ENCODE results near the gene RNF10.
"Not testable (repeated sequence)": the region's sequence is repeated elsewhere in the genome, so short reads cannot be mapped to it uniquely, and the experiment has no call there.

The RNF10 gene

DNA sequence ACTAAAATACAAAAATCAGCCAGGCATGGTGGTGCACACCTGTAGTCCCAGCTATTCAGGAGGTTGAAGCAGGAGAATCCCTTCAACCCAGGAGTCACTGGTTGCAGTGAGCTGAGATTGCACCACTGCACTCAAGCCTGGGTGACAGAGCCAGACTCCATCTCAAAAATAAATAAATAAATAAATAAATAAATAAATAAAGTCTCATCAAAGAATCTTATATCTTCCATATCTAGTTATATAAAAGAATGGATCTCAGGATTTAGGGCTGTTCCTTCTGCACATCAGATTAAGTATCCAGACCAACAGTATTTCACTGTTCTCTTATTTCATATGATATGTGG lies 3.8 kb upstream of the RNF10 start:
- H3K36me3 ChIP-seq (ENCODE audit: insufficient read depth, low read length); H3K27me3 ChIP-seq (ENCODE audit: control insufficient read depth, insufficient read depth, low read length); H3K9me3 ChIP-seq (replicated peaks; ENCODE audit: low read length); H3K4me3 ChIP-seq (ENCODE audit: low read length); H3K9ac ChIP-seq (ENCODE audit: low read depth, low read length): not testable (repeated sequence)
- Histone ChIP-seq H3K4me2 (ENCODE audit: low read length) (peak overlapping the region; percentile 88), H3K4me1 (ENCODE audit: control insufficient read depth, insufficient read depth, low read length) (peaks cover 27% of the 10 kb centered on the region)

GRCh38 chr12:120532701-120533238 lies 1.4 kb upstream of the RNF10 start:
- peaks cover 37% of the 10 kb centered on the region for H3K4me1 ChIP-seq (ENCODE audit: control insufficient read depth, insufficient read depth, low read length)

GRCh38 chr12:120534703-120535655 lies 823 bp downstream of the RNF10 start:
- no peaks in the 10 kb centered on the region for H3K27me3 ChIP-seq (ENCODE audit: control insufficient read depth, insufficient read depth, low read length)
- peak overlapping the region; percentile 96 for H3K9ac ChIP-seq (ENCODE audit: low read depth, low read length)
- H3K4me1 ChIP-seq (ENCODE audit: control insufficient read depth, insufficient read depth, low read length) = peaks cover 46% of the 10 kb centered on the region
- H3K4me3 ChIP-seq (ENCODE audit: low read length) = peak overlapping the region; percentile 90
- peaks cover 17% of the 10 kb centered on the region for H3K36me3 ChIP-seq (ENCODE audit: insufficient read depth, low read length)
- no peaks in the 10 kb centered on the region for H3K9me3 ChIP-seq (replicated peaks; ENCODE audit: low read length)
- H3K4me2 ChIP-seq (ENCODE audit: low read length) = peak overlapping the region; percentile 84

More at GRCh38 chr12:120532701-120533238, 1.4 kb upstream of the RNF10 start:
- no peak overlapping the region for H3K9ac ChIP-seq (ENCODE audit: low read depth, low read length)
- no peaks in the 10 kb centered on the region for H3K27me3 ChIP-seq (ENCODE audit: control insufficient read depth, insufficient read depth, low read length)
- H3K9me3 ChIP-seq (replicated peaks; ENCODE audit: low read length) = no peaks in the 10 kb centered on the region
- H3K4me3 ChIP-seq (ENCODE audit: low read length) = no peak overlapping the region
- H3K4me2 ChIP-seq (ENCODE audit: low read length) = no peak overlapping the region
- peaks cover 16% of the 10 kb centered on the region for H3K36me3 ChIP-seq (ENCODE audit: insufficient read depth, low read length)

DNA sequence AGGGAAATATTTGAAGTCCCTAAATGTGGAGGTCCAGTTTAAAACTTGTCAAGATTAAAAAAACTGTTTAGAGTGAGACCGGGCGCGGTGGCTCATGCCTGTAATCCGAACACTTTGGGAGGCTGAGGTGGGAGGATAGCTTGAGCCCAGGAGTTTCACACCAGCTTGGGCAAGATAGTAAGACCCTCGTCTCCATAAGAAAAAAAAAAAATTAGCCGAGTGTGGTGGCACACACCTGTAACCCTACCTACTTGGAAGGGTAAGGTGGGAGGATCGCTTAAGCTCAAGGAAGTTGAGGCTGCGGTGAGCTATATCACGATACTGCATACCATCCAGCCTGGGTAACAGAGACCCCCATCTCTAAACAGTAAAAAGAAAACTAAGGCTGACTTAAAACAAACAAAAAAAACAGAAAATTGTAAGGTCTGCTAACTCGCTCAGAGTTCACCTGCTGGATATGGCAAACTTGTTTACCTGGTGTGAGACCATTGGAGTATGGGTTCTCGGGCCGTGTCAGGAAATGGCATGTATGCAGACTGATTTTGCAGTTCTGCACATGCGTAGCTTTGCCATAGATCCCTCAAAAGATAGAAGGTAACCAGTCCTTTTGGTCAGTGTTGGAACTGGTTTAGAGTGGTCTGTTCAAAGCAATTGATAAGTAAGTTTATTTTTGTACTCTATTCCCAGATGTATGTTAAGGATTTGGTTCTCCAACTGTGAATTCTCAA lies 2.1 kb downstream of the RNF10 start:
- Histone ChIP-seq H3K27me3 (ENCODE audit: control insufficient read depth, insufficient read depth, low read length) (no peaks in the 10 kb centered on the region), H3K4me1 (ENCODE audit: control insufficient read depth, insufficient read depth, low read length) (peaks cover 43% of the 10 kb centered on the region), H3K4me2 (ENCODE audit: low read length) (peak overlapping the region; percentile 84), H3K9me3 (replicated peaks; ENCODE audit: low read length) (no peaks in the 10 kb centered on the region), H3K9ac (ENCODE audit: low read depth, low read length) (peak overlapping the region; percentile 96), H3K36me3 (ENCODE audit: insufficient read depth, low read length) (peaks cover 17% of the 10 kb centered on the region), H3K4me3 (ENCODE audit: low read length) (peak overlapping the region; percentile 90)

DNA sequence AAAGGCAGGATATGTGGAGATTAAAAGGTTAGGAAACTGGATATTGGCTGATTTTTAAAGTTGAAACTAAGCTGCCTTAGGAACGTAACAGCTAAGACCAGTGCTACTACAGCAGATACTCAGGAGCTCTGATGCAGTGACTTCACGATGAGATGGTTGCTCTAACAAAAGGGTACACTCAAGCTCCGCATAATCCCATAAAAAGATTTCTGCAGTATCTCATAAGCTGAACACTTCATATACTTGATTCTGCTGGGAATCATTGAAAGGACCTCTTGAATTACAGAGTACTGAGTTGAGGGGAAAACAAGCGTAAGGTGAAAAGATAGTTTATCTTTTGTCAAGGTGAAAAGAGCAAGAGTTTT lies 3.7 kb downstream of the RNF10 start:
- H3K4me1 ChIP-seq (ENCODE audit: control insufficient read depth, insufficient read depth, low read length) = peaks cover 43% of the 10 kb centered on the region
- H3K36me3 ChIP-seq (ENCODE audit: insufficient read depth, low read length) = peaks cover 17% of the 10 kb centered on the region
- no peaks in the 10 kb centered on the region for H3K9me3 ChIP-seq (replicated peaks; ENCODE audit: low read length)
- no peaks in the 10 kb centered on the region for H3K27me3 ChIP-seq (ENCODE audit: control insufficient read depth, insufficient read depth, low read length)
- peak overlapping the region; percentile 20 for H3K9ac ChIP-seq (ENCODE audit: low read depth, low read length)
- H3K4me2 ChIP-seq (ENCODE audit: low read length) = peak overlapping the region; percentile 72
- H3K4me3 ChIP-seq (ENCODE audit: low read length) = peak overlapping the region; percentile 23

- H3K4me3 ChIP-seq (ENCODE audit: low read length) = peak overlapping the region; percentile 23
- peak overlapping the region; percentile 22 for H3K9ac ChIP-seq (ENCODE audit: low read depth, low read length)
- H3K9me3 ChIP-seq (replicated peaks; ENCODE audit: low read length) = no peaks in the 10 kb centered on the region
- no peaks in the 10 kb centered on the region for H3K27me3 ChIP-seq (ENCODE audit: control insufficient read depth, insufficient read depth, low read length)
- H3K4me1 ChIP-seq (ENCODE audit: control insufficient read depth, insufficient read depth, low read length) = peaks cover 43% of the 10 kb centered on the region
- H3K4me2 ChIP-seq (ENCODE audit: low read length) = peak overlapping the region; percentile 72
- H3K36me3 ChIP-seq (ENCODE audit: insufficient read depth, low read length) = peaks cover 17% of the 10 kb centered on the region
Observed at GRCh38 chr12:120538281-120539156, 4.4 kb downstream of the RNF10 start.

GRCh38 chr12:120539303-120539702 lies 5.1 kb downstream of the RNF10 start:
- Histone ChIP-seq H3K27me3 (ENCODE audit: control insufficient read depth, insufficient read depth, low read length) (no peaks in the 10 kb centered on the region), H3K4me1 (ENCODE audit: control insufficient read depth, insufficient read depth, low read length) (peaks cover 45% of the 10 kb centered on the region), H3K9me3 (replicated peaks; ENCODE audit: low read length) (no peaks in the 10 kb centered on the region), H3K9ac (ENCODE audit: low read depth, low read length) (peak overlapping the region; percentile 22), H3K36me3 (ENCODE audit: insufficient read depth, low read length) (peaks cover 17% of the 10 kb centered on the region), H3K4me3 (ENCODE audit: low read length) (no peak overlapping the region), H3K4me2 (ENCODE audit: low read length) (peak overlapping the region; percentile 72)

- Histone ChIP-seq H3K36me3 (ENCODE audit: insufficient read depth, low read length) (peaks cover 17% of the 10 kb centered on the region), H3K9me3 (replicated peaks; ENCODE audit: low read length) (no peaks in the 10 kb centered on the region), H3K9ac (ENCODE audit: low read depth, low read length) (no peak overlapping the region), H3K4me2 (ENCODE audit: low read length) (no peak overlapping the region), H3K4me1 (ENCODE audit: control insufficient read depth, insufficient read depth, low read length) (peaks cover 53% of the 10 kb centered on the region), H3K27me3 (ENCODE audit: control insufficient read depth, insufficient read depth, low read length) (no peaks in the 10 kb centered on the region), H3K4me3 (ENCODE audit: low read length) (no peak overlapping the region)
Observed at GRCh38 chr12:120540445-120540844, 6.3 kb downstream of the RNF10 start.

- peaks cover 19% of the 10 kb centered on the region for H3K36me3 ChIP-seq (ENCODE audit: insufficient read depth, low read length)
- peaks cover 44% of the 10 kb centered on the region for H3K4me1 ChIP-seq (ENCODE audit: control insufficient read depth, insufficient read depth, low read length)
- H3K9me3 ChIP-seq (replicated peaks; ENCODE audit: low read length) = no peaks in the 10 kb centered on the region
- H3K27me3 ChIP-seq (ENCODE audit: control insufficient read depth, insufficient read depth, low read length) = no peaks in the 10 kb centered on the region
- no peak overlapping the region for H3K4me3 ChIP-seq (ENCODE audit: low read length)
- no peak overlapping the region for H3K4me2 ChIP-seq (ENCODE audit: low read length)
- no peak overlapping the region for H3K9ac ChIP-seq (ENCODE audit: low read depth, low read length)
Observed at GRCh38 chr12:120542166-120542565, 8.0 kb downstream of the RNF10 start.

DNA sequence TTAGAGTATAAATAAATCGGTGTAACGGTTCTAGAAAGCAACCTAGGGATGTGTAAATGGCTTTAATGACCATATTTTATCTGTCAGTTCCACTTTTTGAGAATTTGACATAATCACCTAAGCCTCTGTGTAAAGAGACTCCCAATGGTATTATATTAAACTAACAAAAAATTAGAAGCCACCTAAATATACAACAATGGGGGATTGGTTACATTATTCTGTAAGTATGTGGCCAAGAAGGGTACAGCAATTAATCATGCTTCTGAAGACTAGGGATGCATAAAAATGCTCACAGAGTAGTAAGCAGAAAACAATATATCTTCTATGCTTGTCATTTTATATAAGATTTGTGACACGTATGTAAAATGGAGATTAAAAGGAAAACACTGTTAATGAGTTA lies 10.5 kb downstream of the RNF10 start:
- no peak overlapping the region for H3K4me3 ChIP-seq (ENCODE audit: low read length)
- no peak overlapping the region for H3K4me2 ChIP-seq (ENCODE audit: low read length)
- H3K36me3 ChIP-seq (ENCODE audit: insufficient read depth, low read length) = peaks cover 36% of the 10 kb centered on the region
- no peak overlapping the region for H3K9ac ChIP-seq (ENCODE audit: low read depth, low read length)
- H3K4me1 ChIP-seq (ENCODE audit: control insufficient read depth, insufficient read depth, low read length) = peaks cover 18% of the 10 kb centered on the region
- no peaks in the 10 kb centered on the region for H3K27me3 ChIP-seq (ENCODE audit: control insufficient read depth, insufficient read depth, low read length)
- H3K9me3 ChIP-seq (replicated peaks; ENCODE audit: low read length) = no peaks in the 10 kb centered on the region

- Histone ChIP-seq H3K9me3 (replicated peaks; ENCODE audit: low read length) (no peaks in the 10 kb centered on the region), H3K36me3 (ENCODE audit: insufficient read depth, low read length) (peaks cover 36% of the 10 kb centered on the region), H3K4me2 (ENCODE audit: low read length) (no peak overlapping the region)
Observed at GRCh38 chr12:120546050-120546386, 11.9 kb downstream of the RNF10 start.

More at GRCh38 chr12:120546050-120546386, 11.9 kb downstream of the RNF10 start:
- peaks cover 22% of the 10 kb centered on the region for H3K4me1 ChIP-seq (ENCODE audit: control insufficient read depth, insufficient read depth, low read length)
- H3K4me3 ChIP-seq (ENCODE audit: low read length) = no peak overlapping the region
- no peaks in the 10 kb centered on the region for H3K27me3 ChIP-seq (ENCODE audit: control insufficient read depth, insufficient read depth, low read length)
- no peak overlapping the region for H3K9ac ChIP-seq (ENCODE audit: low read depth, low read length)
